ENCODE results near the gene SYNGR2. TPM values are rescaled to one million over a fixed set of nuclear protein-coding genes. Genes with fewer than 3 reads are reported as not detected.

The SYNGR2 gene
- total RNA-seq, 1 donor from 2014 or later: 164 TPM

DNA sequence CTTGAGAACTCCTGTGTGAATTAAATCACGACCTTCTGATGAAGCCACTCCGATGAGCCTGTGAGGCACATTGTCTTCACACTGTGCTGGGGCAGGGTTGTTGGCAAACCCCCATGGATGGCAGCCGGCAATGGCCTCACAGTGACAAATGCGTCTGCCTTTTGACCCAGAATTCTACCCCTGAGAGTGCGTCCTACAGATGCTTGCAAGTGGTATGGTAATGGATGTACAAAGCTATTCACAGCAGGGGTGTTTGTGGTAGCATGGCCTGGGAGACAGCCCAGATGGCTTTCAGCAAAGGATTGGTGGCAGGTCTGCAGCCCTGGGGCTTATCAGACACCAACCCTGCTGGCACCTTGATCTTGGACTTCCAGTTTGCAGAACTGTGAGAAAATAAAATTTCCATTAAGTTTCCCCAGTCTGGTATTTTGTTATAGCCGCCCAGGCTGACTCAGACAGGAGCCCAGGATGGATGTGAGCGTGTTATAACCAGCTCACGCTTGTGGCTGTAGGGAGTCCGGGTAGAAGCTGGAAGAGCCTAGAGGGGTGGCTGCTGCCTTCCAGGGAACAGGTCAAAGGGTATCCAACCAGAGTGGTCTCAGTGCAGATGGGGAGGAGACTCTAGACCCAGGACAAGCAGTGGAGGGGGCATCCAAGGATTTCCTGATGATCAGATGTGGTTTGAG lies 28.9 kb downstream of the SYNGR2 start:
- DNase-seq (ENCODE audit: extremely low read depth, low read depth, low spot score): no peak

DNA sequence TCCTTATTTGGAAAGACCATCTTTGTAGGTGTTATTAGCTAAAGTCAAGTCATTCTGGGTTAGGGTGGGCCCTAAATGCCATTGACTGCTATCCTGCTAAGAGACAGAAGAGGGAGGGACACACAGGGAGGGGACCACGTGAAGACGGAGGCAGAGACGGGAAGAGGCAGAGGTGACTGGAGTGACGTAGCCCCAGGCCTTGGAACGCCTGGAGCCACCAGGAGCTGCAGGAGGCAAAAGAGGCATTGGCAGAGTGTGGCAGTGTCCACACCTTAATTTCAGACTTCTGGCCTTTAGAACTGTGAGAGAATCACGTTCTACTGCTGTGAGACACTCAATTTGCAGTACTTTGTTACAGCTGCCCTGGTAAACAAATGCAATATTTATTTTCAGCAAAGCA lies 32.1 kb downstream of the SYNGR2 start:
- DNase-seq (ENCODE audit: extremely low read depth, low read depth, low spot score): no peak

DNA sequence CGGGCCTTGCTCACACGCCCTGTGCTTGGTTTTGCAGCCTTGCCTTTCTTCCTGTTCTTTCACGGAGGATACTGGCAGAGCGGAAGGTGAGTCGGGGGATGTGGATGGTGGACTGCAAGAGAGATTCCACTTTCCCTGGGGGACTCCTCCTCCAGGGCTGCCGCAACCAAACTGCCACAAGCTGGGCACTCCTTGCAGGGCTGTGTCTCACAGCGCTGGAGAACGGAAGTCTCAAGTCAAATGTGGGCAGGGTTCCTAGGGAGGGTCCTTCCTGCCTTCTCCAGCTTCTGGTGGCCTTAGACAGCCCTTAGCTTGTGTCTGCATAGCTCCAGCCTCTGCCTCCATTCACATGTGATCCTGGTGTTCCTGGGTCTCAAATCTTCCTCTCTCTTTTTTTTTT lies 34.3 kb downstream of the SYNGR2 start:
- DNase-seq (ENCODE audit: extremely low read depth, low read depth, low spot score): no peak

DNA sequence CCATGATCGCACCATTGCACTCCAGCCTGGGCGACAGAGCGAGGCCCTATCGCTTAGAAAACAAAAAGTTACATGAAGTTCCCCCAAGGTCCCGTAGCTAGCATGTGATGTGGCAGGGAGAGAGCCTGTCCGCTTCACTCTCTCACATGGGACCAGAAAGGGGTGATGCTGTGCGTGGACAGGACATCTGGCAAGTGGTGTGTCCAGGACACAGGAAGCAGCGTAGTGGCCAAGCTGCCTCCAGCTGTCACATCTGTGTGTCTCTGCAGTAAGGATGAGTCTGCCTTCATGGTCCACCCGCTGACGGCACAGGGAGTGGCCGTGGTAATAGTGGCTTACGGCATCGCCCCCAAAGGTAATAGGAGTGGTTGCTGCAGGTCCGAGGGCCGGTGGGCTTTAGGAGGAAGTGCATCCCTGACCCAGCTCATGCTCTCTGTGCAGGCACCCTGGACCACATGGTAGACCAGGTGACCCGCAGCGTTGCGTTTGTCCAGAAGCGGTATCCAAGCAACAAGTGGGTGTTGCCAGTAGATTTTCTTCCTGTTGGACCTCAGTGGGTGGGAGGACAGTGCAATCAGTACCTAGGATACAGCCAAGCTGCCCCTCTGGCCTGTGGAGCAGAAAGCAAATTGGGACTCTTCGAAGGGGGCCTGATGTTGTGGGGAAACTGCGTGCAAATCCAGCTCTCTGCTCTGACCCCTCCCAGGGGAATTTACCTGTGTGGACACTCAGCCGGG lies 36.2 kb downstream of the SYNGR2 start:
- DNase-seq (ENCODE audit: extremely low read depth, low read depth, low spot score): no peak

DNA sequence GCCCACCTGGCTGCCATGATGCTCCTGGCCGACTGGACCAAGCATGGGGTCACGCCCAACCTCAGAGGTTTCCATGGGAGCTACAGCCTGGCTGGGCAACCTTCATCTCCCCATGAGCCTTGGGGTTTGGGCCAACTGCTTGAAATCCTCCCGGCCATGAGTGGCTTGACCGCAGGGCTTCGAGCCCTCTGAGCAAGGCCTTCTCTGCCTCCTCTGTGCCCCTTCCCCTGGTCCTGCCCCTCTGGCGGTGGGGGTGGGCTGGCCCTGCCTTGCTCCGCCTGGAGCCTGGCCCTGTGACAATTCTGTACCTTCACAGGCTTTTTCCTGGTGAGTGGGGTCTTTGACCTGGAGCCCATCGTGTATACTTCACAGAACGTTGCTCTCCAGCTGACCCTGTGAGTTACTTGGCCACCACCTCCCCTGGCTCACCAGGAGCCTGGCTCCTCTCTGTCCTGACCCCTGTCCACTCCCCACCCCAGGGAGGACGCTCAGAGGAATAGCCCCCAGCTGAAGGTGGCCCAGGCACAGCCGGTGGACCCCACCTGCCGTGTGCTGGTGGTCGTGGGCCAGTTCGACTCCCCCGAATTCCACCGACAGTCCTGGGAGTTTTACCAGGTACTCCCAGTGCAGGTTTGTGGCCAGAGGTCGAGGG lies 36.9 kb downstream of the SYNGR2 start:
- DNase-seq (ENCODE audit: extremely low read depth, low read depth, low spot score): no peak

DNA sequence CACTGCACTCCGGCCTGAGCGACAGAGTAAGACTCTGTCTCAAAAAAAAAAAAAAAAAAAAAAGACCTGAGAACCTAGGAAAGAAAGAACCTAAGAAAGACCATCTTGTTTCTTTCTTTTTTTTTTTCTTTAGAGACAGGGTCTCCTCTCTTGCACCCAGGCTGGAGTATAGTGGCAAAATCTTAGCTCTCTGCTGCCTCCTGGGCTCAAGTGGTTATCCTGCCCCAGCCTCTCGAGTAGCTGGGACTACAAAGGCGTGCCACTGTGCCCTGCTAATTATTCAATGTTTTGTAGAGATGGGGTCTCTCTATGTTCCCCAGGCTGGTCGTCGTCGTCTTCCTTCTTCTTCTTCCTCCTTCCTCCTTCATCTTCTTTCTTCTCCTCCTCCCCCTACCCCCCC lies 37.9 kb downstream of the SYNGR2 start:
- DNase-seq (ENCODE audit: extremely low read depth, low read depth, low spot score): no peak

DNA sequence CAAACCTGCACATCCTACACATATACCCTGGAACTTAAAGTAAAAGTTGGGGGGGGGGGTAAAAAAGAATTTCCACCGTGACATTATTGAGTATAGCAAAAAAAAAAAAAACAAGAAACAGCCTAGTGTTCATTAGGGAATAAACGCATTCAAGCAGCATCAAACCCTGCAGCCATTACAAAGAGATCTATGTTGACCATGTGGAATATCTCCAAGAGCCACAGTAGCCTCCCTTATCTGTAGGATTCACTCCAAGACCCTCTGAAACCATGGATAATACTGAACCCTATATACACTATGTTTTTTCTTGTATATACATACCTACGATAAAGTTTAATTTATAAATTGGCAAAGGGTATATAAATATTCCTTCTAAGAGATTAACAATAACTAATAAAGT lies 40.1 kb downstream of the SYNGR2 start:
- no peak for DNase-seq (ENCODE audit: extremely low read depth, low read depth, low spot score)

DNA sequence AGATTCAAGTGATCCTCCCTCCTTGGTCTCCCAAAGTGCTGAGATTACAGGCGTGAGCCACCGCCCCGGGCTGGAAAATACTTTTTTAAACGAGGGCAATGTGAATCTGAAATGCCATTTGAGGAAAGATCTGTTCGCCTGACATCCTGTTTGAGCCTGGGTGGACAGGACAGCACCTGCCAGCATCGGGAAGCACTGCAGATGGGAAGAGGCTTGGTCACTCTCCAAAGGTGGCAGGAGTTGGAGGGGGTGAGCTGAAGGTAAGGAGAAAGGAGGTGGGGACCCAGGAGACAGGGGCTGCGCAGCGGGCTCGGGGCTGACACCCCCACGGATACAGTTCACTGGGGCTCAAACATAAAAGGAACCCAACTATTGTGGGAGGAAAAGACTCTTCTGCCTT lies 41.7 kb downstream of the SYNGR2 start:
- no peak for DNase-seq (ENCODE audit: extremely low read depth, low read depth, low spot score)

DNA sequence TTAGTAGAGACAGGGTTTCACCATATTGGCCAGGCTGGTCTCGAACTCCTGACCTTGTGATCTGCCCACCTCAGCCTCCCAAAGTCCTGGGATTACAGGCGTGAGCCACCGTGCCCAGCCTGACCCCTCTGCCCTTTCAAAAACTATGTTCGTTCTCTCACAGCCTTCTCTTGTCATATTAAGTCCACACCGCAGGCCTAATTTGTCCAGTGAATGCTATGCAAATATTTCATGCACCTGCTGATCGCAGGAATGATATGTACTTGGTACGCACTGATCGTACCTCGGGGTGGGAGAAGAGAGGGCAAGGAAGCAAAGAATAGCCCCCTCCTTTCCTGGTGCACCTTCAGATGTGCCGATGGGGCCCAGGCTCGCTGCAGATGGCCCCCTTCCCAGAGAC lies 42.7 kb downstream of the SYNGR2 start:
- no peak for DNase-seq (ENCODE audit: extremely low read depth, low read depth, low spot score)

DNA sequence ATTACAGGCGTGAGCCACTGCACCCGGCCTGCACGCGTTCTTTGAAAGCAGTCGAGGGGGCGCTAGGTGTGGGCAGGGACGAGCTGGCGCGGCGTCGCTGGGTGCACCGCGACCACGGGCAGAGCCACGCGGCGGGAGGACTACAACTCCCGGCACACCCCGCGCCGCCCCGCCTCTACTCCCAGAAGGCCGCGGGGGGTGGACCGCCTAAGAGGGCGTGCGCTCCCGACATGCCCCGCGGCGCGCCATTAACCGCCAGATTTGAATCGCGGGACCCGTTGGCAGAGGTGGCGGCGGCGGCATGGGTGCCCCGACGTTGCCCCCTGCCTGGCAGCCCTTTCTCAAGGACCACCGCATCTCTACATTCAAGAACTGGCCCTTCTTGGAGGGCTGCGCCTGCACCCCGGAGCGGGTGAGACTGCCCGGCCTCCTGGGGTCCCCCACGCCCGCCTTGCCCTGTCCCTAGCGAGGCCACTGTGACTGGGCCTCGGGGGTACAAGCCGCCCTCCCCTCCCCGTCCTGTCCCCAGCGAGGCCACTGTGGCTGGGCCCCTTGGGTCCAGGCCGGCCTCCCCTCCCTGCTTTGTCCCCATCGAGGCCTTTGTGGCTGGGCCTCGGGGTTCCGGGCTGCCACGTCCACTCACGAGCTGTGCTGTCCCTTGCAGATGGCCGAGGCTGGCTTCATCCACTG lies 45.8 kb downstream of the SYNGR2 start, which contains the start of gene BIRC5:
Gene BIRC5 (plus strand): TSS at position 238 of the 690 bp plus-strand sequence. CDS start 64 bp downstream, at position 302.
- DNase-seq (ENCODE audit: extremely low read depth, low read depth, low spot score): no peak

DNA sequence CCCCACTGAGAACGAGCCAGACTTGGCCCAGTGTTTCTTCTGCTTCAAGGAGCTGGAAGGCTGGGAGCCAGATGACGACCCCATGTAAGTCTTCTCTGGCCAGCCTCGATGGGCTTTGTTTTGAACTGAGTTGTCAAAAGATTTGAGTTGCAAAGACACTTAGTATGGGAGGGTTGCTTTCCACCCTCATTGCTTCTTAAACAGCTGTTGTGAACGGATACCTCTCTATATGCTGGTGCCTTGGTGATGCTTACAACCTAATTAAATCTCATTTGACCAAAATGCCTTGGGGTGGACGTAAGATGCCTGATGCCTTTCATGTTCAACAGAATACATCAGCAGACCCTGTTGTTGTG lies 46.3 kb downstream of the SYNGR2 start:
- no peak for DNase-seq (ENCODE audit: extremely low read depth, low read depth, low spot score)

DNA sequence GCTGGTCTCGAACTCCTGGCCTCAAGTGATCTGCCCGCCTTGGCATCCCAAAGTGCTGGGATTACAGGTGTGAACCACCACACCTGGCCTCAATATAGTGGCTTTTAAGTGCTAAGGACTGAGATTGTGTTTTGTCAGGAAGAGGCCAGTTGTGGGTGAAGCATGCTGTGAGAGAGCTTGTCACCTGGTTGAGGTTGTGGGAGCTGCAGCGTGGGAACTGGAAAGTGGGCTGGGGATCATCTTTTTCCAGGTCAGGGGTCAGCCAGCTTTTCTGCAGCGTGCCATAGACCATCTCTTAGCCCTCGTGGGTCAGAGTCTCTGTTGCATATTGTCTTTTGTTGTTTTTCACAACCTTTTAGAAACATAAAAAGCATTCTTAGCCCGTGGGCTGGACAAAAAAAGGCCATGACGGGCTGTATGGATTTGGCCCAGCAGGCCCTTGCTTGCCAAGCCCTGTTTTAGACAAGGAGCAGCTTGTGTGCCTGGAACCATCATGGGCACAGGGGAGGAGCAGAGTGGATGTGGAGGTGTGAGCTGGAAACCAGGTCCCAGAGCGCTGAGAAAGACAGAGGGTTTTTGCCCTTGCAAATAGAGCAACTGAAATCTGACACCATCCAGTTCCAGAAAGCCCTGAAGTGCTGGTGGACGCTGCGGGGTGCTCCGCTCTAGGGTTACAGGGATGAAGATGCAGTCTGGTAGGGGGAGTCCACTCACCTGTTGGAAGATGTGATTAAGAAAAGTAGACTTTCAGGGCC lies 51.2 kb downstream of the SYNGR2 start:
- DNase-seq (ENCODE audit: extremely low read depth, low read depth, low spot score): no peak

Other genes starting within 250 kb of the SYNGR2 start
- 5.9 and 8.0 TPM in 2 replicates for gene TNRC6C, start 209.9 kb upstream of the SYNGR2 start, total RNA-seq
- gene TMC6, start 39.8 kb upstream of the SYNGR2 start, total RNA-seq: 40.7 and 82.6 TPM in 2 replicates
- 0.10 and 1.1 TPM in 2 replicates for gene TMC8, start 37.8 kb upstream of the SYNGR2 start, total RNA-seq
- not detected in 2 replicates for gene C17orf99, start 22.2 kb upstream of the SYNGR2 start, total RNA-seq
- 23.3 and 51.8 TPM in 2 replicates for gene TK1, start 18.5 kb downstream of the SYNGR2 start, total RNA-seq
- gene AFMID, start 18.8 kb downstream of the SYNGR2 start, total RNA-seq: 48.5 and 64.7 TPM in 2 replicates
- gene BIRC5, start 45.7 kb downstream of the SYNGR2 start, total RNA-seq: 13.9 and 16.1 TPM in 2 replicates
- gene TMEM235, start 63.0 kb downstream of the SYNGR2 start, total RNA-seq: not detected in 2 replicates
- gene SOCS3, start 191.5 kb downstream of the SYNGR2 start, total RNA-seq: 79.9 and 114 TPM in 2 replicates
- gene PGS1, start 210.1 kb downstream of the SYNGR2 start, total RNA-seq: 67.1 and 84.0 TPM in 2 replicates

Data from glomerular endothelial cell (primary cell).